Activated T-helper 1 cell treated with anti-CD3 and anti-CD28 coated beads, Interleukin-2, amount 50 U/mL, for 16 hours (primary cell): ENCODE data around the gene WFIKKN2.
"Not testable (repeated sequence)": the region's sequence is repeated elsewhere in the genome, so short reads cannot be mapped to it uniquely, and the experiment has no call there.

Experiments
- DNase-seq, 2 donors: peaks; one replicate each; pipeline ENCODE4 v3.0.0-alpha.2; 2020; ENCODE audit warnings: low read depth in 1 of 2, low spot score in 1 of 2

The WFIKKN2 gene

DNA sequence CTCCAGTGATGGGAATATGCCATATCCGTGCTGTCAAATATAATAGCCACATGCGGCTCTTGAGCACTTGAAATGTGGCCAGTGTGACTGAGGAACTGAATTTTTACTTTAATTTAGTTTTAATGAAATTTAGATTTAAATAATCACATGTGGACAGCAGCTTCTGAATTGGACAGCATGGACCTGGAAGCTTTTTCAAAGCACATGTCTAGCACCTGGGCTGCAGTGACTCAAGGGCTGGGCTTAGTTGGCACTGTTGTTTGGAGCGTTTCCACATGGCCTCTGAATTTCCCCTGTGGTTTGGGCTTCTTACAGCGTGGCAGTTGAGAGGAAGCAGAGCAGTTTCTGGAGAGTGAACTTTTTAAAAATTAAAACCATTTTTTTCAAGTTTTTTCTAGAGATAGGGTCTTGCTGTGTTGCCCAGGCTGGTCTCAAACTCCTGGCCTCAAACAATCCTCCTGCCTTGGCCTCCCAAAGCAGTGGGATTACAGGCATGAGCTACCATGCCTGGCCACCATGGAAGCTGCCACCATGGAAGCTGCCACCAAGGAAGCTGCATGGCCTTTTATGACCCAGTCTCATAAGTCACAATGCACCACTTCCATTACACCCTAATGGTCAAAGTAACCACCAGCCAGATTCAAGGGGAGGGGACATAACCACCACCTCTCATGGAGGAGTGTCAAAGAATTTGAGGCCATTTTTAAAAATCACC lies 37.5 kb downstream of the WFIKKN2 start:
- DNase-seq: peak; percentile 11 to 18

DNA sequence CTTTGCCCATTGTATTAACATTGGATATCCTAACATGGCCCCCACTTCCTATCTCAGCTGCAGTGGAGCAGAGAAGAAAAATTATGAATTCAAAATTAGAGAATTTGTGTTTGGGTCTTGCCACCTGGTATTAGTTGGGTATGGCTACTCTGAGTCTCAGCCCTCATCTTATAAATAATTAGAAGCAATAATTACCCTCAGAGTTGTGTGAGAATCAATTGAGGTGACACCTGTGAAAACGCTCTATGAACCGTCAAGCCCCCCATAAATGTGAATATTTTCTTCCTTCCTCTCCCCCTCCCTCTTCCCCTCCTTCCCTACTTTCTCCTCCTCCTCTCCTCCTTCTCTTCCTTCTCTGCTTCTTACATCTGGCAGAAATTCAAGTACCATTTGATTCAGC lies 39.7 kb downstream of the WFIKKN2 start:
- DNase-seq: no peak

- not testable (repeated sequence) for DNase-seq
These were observed 41.7 kb downstream of the WFIKKN2 start for GRCh38 chr17:50877042-50877441.

- no peak for DNase-seq
These were observed 42.5 kb downstream of the WFIKKN2 start for GRCh38 chr17:50877838-50878237.

DNA sequence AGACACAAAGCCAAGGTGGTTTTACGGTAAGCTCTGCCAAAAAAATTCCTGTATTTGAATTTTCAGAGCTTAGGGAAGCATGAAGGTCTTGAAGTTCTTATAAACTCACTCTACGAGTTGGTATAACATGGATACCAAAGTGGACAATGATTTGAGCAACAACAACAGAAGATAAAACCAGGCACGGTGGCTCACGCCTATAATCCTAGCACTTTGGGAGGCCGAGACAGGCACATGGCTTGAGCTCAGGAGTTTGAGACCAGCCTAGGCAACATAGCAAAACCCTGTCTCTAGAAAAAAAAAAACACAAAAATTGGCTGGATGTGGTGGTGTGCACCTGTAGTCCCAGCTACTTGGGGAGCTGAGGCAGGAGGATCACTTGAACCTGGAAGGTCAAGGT lies 43.7 kb downstream of the WFIKKN2 start:
- DNase-seq: no peak

DNA sequence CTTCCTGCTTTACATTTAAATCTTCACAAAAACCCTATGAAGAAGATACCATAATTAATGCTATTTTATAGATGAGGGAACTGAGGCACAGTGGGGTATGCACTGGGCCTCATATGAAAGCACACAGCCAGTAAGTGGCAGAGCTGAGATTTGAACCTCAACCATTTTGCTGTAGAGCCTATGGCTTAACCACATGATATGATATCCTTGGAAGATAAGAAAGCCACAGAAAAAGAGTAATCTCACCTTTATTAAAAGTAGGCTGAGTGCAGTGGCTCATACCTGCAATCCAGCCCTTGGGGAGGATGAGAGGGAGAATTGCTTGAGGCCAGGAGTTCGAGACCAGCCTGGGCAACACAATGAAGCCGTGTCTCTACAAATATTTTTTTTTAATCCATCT lies 45.8 kb downstream of the WFIKKN2 start:
- DNase-seq: no peak

DNA sequence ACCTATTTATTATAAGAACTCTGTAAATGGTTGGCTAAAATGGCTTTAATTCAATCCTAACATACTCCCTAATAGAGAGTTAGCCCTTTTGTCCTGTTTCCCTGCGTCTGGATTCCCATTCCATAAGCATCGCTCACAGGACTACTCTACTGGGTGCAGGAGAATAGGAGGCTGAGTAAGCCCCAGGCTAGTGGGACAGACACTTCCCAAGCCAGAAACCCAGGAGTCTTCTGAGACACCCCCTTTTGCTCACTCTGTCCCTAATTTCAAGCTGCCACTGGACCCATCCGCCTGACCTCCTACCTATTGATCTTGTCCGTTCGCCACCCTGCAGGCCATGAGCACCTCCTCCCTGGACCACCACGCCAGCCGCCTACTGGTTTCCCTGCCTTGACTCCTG lies 47.5 kb downstream of the WFIKKN2 start:
- no peak for DNase-seq

DNA sequence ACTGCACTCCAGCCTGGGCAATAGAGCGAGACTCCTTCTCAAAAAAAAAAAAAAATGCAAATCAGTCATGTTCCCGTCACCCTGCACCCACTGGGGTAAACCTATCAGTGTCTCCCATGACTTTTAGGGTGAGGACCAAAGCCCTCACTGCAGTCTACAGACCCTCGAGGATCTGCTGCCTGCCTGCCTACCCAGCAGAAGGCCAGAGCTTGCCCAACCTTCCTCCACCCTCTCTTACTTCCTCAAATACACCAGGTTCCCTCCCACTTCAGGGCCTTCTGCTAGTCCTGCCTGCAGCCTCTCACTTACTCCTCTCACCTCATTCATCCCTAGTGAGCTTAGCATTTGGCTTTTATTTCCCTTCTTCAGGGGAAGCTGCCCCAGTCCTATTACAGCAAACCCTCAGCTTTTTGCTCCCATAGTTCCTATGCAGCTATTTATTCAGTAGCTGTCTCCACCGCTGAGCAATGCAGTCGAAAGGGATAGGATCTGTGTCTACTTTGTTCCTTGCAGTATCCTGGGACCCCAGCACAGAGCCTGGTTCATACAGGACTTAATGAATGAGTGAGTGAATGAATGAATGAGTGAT lies 48.6 kb downstream of the WFIKKN2 start:
- no peak for DNase-seq

DNA sequence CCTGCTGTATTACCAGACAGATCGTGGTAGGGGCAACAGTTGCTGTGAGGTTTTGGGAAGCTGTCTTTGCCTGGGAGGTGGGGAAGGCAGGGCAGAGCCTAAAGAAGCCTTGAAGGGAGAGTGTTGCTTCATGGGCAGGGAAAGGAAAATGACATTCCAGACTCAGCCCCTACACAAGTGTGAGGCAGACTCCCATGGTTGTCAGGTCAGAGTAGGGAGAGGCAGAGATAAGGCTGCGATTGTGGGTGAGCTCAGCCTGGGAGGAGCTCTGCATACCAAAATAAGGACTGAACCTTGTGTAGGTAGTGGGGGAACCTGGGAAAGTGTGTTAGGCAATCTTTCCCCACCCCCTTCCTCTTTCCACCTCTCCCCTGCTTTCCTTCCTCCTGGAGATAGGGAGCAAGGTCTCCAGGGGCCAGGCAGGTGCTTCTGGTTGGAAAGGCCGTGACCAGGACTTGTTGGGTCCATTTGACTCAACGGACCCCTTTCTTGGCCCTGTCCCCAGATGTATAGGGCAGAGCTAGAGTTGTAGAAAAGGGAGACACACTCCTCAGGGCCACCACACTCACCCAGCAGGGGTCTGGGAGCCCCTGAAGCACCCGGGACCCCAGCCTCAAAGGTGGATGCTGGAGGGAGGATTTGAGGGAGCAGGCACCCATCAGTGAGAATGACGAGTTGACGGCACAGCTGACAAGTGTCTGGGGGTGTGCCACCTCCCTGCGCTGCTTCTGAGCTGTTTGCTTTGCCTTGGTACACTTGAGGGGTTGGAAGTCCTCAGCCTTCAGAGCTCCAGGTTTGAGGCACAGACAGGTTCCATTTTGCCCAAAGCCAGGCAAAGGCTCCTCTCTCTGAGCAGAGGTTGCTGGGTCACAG lies 49.3 kb downstream of the WFIKKN2 start:
- DNase-seq: no peak

DNA sequence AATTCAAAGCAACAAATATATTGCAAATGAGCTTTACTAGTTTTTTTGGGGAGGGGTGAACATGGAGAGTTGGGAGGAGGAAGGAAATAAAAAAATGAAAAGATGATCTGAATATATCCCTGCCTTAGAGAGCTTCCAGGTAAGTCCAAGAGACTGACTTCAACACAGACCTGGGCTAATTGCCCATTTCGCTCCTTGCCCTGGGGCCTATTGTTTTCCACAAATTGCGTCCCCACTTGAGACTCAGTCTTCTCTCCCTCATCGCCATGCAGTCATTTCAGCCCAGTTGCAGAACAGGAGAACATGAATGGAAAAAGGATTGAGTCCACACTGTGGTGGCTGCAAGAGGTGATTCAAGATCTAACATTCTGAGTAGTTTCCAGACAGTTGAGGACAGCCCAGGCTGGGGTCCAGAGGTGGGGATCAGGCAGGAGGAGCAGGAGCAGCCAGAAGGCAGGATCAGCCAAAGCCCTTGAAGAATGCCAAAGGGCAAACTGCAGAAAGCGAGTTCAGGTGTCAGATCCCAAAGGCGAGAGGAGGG lies 52.4 kb downstream of the WFIKKN2 start:
- DNase-seq: no peak

DNA sequence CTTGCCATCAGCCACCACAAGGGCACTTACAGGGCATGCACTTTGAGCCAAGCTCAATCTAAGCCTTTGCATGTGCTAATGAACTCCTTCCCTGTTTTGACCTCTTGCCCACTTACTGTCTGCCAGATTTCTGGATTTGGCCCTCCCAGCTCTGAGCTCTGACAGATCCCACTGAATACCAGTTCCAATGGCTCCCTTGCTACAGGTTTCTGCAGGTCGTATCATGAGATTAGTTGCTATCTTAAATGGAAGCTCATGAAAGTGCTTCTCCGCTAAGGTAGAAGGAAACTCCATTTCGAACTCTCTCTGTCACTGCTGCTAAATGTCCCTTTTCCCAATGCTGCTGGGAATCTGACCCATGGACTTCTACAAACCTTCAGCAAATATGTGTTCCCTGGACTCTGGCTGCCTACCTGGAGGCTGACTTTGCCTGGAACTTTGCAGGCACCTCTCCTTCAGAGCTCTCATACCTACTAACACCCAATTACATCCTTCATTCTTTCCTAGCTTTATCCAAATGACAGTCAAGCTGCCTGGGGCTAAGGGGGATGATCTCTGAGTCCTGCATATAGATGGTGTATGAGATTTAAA lies 54.2 kb downstream of the WFIKKN2 start:
- DNase-seq: no peak

DNA sequence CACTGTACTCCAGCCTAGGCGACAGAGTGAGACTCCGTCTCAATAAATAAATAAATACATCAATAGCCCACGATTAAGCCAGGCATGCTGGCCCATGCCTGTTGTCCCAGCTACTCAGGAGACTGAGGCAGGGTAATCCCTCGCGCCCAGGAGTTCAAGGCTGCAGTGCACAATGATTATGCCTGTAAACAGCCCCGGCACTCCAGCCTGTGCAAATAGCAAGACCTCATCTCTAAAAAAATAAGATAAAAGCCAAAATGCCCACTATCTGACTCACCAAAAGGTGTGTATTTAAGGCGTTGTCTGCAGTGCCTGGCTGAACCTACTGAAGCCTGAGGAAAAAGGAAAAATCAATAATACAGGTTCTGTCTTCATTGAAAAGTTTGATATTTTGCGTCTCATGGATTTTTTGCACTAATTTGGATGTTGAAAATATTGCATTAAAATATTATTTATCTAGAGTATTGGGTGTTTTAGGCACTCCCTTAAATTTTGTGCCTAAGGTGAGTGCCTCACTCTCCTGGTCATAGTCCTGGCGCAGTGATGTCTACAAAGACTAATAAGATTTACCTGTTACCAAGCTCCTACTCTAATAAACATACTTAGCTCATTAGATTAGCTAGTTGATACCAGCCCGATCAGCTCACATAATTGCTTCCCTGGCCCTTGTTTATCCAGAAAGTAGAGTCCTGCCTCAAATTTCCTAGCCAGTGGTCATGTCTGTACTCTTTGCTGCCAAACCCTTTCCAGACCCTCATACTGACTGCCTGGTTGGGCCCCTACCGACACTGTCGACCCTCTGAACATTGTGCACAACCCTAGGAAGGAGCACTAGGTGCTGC lies 55.5 kb downstream of the WFIKKN2 start:
- no peak for DNase-seq

DNA sequence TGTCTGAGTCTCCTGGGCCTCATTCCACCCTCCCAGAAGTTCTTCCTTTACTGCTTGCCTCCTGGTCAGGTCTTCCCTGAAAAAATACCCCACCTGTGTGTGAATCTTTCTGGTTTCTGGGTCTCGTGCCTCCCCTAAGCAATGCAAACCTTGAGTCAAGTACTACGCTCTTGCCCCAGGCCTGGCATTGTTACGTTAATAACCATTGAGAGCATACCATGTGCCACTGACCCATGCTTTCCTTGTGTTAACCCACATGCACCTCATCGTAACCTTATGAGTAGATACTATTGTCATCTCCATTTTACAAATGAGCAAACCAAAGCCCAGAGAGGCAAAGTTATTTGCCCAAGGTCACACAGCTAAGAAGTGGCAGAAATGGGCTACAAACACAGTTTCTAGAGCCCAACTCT lies 56.2 kb downstream of the WFIKKN2 start:
- DNase-seq: no peak
